Lower leg skin (tissue), 3 donors: ENCODE results near the gene GOLGA3.

Experiments used
- CTCF ChIP-seq, 3 donors: fragments of 450-650 bp; IDR thresholded peaks; one replicate each; pipeline ENCODE4 v1.5.1; 2016; ENCODE audit warnings: antibody characterized with exemption in 3 of 3, mild to moderate bottlenecking in 3 of 3, moderate library complexity in 2 of 3
- POLR2A ChIP-seq, 2 donors: fragments of 450-650 bp; IDR thresholded peaks; one replicate each; pipeline ENCODE4 v1.6.1; 2016 to 2017; ENCODE audit warnings: antibody characterized with exemption in 2 of 2, mild to moderate bottlenecking in 1 of 2, moderate library complexity in 1 of 2

- TF ChIP-seq CTCF (IDR thresholded peaks at IDR 0.05) (no peak), POLR2A (IDR thresholded peaks at IDR 0.05) (no peak)
Measured at GRCh38 chr12:132743831-132744230, 84.8 kb downstream of the GOLGA3 start.
